Measurements from ENCODE around the gene DYNC1I1. TPM values are rescaled to one million over a fixed set of nuclear protein-coding genes. Genes with fewer than 3 reads are reported as not detected.

DYNC1I1 gene
- total RNA-seq, 2 experiments from 2014 or later, result 0.08 TPM; not detected in 1

GRCh38 chr7:95828824-95829790 is 56.8 kb downstream of the DYNC1I1 start:
- ATAC-seq (ENCODE audit: poor library complexity) (no peak), DNase-seq (no peak)
- H3K9me3 Mint-ChIP-seq, result no peaks in the 10 kb centered on the region
- Histone ChIP-seq H3K27me3 (ENCODE audit: control insufficient read depth in 1 of 2, insufficient read depth in 2 of 2, low read length in 2 of 2) (no peaks in the 10 kb centered on the region), H3K36me3 (ENCODE audit: insufficient read depth, low read length) (no peaks in the 10 kb centered on the region), H3K9me3 (ENCODE audit: control insufficient read depth in 1 of 2, insufficient read depth in 1 of 2, low read length in 2 of 2) (no peaks in the 10 kb centered on the region), H3K27ac (ENCODE audit: low read depth in 1 of 2, low read length in 2 of 2) (no peak overlapping the region), H3K4me3 (ENCODE audit: low read length) (no peak overlapping the region), H3K4me1 (ENCODE audit: insufficient read depth, low read length) (no peaks in the 10 kb centered on the region)
- no peak for TF ChIP-seq CTCF (IDR thresholded peaks at IDR 0.05)
- CTCF ChIA-PET, result no interaction called here
- H3K27ac Mint-ChIP-seq, result no peak overlapping the region
- H3K4me3 Mint-ChIP-seq, result no peak overlapping the region
- H3K27me3 Mint-ChIP-seq, result no peaks in the 10 kb centered on the region
- intact Hi-C loops (cut with DNase I, micrococcal nuclease), result no loop called here
- H3K4me1 Mint-ChIP-seq (ENCODE audit: low read depth), result no peaks in the 10 kb centered on the region
- no peaks in the 10 kb centered on the region for H3K36me3 Mint-ChIP-seq (ENCODE audit: low read depth)
- POLR2A ChIA-PET, result no interaction called here

- H3K9me3 Mint-ChIP-seq, result peaks cover 9% of the 10 kb centered on the region
- H3K27me3 ChIP-seq (ENCODE audit: control insufficient read depth in 1 of 2, insufficient read depth in 2 of 2, low read length in 2 of 2), result no peaks in the 10 kb centered on the region
- no peaks in the 10 kb centered on the region for H3K4me1 Mint-ChIP-seq (ENCODE audit: low read depth)
- TF ChIP-seq CTCF (IDR thresholded peaks at IDR 0.05), result no peak
- no peaks in the 10 kb centered on the region for H3K4me1 ChIP-seq (ENCODE audit: insufficient read depth, low read length)
- no peaks in the 10 kb centered on the region for H3K36me3 ChIP-seq (ENCODE audit: insufficient read depth, low read length)
- no peak overlapping the region for H3K4me3 Mint-ChIP-seq
- H3K27me3 Mint-ChIP-seq, result peaks cover 10% of the 10 kb centered on the region
- DNase-seq (no peak), ATAC-seq (ENCODE audit: poor library complexity) (no peak)
- ChIA-PET CTCF (no interaction called here), POLR2A (no interaction called here)
- no peak overlapping the region for H3K27ac Mint-ChIP-seq
- intact Hi-C loops (cut with DNase I, micrococcal nuclease), result no loop called here
- H3K9me3 ChIP-seq (ENCODE audit: control insufficient read depth in 1 of 2, insufficient read depth in 1 of 2, low read length in 2 of 2), result peaks cover 0 to 3% of the 10 kb centered on the region in 2 experiments
- H3K4me3 ChIP-seq (ENCODE audit: low read length), result no peak overlapping the region
- no peaks in the 10 kb centered on the region for H3K36me3 Mint-ChIP-seq (ENCODE audit: low read depth)
- H3K27ac ChIP-seq (ENCODE audit: low read depth in 1 of 2, low read length in 2 of 2), result no peak overlapping the region
Observed at GRCh38 chr7:95840953-95841950, 68.9 kb downstream of the DYNC1I1 start.

- DNase-seq, result no peak
- Histone ChIP-seq H3K4me1 (ENCODE audit: insufficient read depth, low read length) (no peaks in the 10 kb centered on the region), H3K9me3 (ENCODE audit: control insufficient read depth in 1 of 2, insufficient read depth in 1 of 2, low read length in 2 of 2) (peaks cover 0 to 3% of the 10 kb centered on the region in 2 experiments), H3K27ac (ENCODE audit: low read depth in 1 of 2, low read length in 2 of 2) (no peak overlapping the region), H3K27me3 (ENCODE audit: control insufficient read depth in 1 of 2, insufficient read depth in 2 of 2, low read length in 2 of 2) (no peaks in the 10 kb centered on the region), H3K4me3 (ENCODE audit: low read length) (no peak overlapping the region), H3K36me3 (ENCODE audit: insufficient read depth, low read length) (no peaks in the 10 kb centered on the region)
- POLR2A ChIA-PET, result no interaction called here
- Mint-ChIP-seq H3K27me3 (peaks cover 5% of the 10 kb centered on the region), H3K4me3 (no peak overlapping the region), H3K4me1 (ENCODE audit: low read depth) (no peaks in the 10 kb centered on the region), H3K36me3 (ENCODE audit: low read depth) (no peaks in the 10 kb centered on the region), H3K9me3 (peaks cover 8% of the 10 kb centered on the region), H3K27ac (no peak overlapping the region)
- TF ChIP-seq CTCF (IDR thresholded peaks at IDR 0.05), result no peak
- CTCF ChIA-PET, result no interaction called here
- no peak for ATAC-seq (ENCODE audit: poor library complexity)
- intact Hi-C loops (cut with DNase I, micrococcal nuclease), result no loop called here
Observed at GRCh38 chr7:95843286-95843685, 70.9 kb downstream of the DYNC1I1 start.
